Measurements from ENCODE around the gene ZBTB32. TPM values are rescaled to one million over a fixed set of nuclear protein-coding genes. Genes with fewer than 3 reads are reported as not detected.

The ZBTB32 gene
- total RNA-seq, 1 donor from 2014 or later, result not detected

DNA sequence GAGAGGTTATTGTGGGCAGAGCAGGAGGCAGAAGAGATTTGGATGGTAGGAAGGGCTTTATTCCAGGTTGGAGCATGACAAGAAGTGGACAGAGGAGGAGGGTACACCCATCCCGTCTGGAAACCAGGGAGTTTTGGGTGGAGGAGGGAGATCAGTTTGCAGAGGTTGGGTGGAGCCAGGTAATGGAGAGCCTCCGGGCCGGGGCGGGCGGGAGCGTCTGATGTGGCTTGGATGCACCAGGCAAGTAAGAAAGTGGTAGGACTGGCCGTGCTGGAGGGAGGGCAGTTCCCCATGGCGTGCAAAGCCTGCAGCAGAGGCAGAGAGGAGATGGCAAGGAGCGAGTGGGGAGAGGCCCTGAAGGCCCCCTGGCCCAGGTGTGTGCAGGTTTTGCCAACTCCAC lies 27.0 kb downstream of the ZBTB32 start:
- no peak for DNase-seq
- peaks cover 10% of the 10 kb centered on the region for H3K27me3 Mint-ChIP-seq (ENCODE audit: unreplicated experiment)
- no peaks in the 10 kb centered on the region for H3K4me1 Mint-ChIP-seq (ENCODE audit: low read depth, unreplicated experiment)
- TF ChIP-seq CTCF (IDR thresholded peaks at IDR 0.05; ENCODE audit: partially characterized antibody, unreplicated experiment), result no peak
- H3K9me3 Mint-ChIP-seq (ENCODE audit: unreplicated experiment), result peaks cover 3% of the 10 kb centered on the region
- no peak overlapping the region for H3K4me3 Mint-ChIP-seq (ENCODE audit: unreplicated experiment)
- peaks cover 4% of the 10 kb centered on the region for H3K36me3 Mint-ChIP-seq (ENCODE audit: unreplicated experiment)
- no peak overlapping the region for H3K27ac Mint-ChIP-seq (ENCODE audit: unreplicated experiment)

- peaks cover 5% of the 10 kb centered on the region for H3K9me3 Mint-ChIP-seq (ENCODE audit: unreplicated experiment)
- DNase-seq, result no peak
- no peak overlapping the region for H3K27ac Mint-ChIP-seq (ENCODE audit: unreplicated experiment)
- H3K27me3 Mint-ChIP-seq (ENCODE audit: unreplicated experiment), result peaks cover 10% of the 10 kb centered on the region
- no peak for TF ChIP-seq CTCF (IDR thresholded peaks at IDR 0.05; ENCODE audit: partially characterized antibody, unreplicated experiment)
- no peak overlapping the region for H3K4me3 Mint-ChIP-seq (ENCODE audit: unreplicated experiment)
- peaks cover 4% of the 10 kb centered on the region for H3K36me3 Mint-ChIP-seq (ENCODE audit: unreplicated experiment)
- H3K4me1 Mint-ChIP-seq (ENCODE audit: low read depth, unreplicated experiment), result no peaks in the 10 kb centered on the region
These were observed 27.5 kb downstream of the ZBTB32 start for GRCh38 chr19:35731779-35732405.

DNA sequence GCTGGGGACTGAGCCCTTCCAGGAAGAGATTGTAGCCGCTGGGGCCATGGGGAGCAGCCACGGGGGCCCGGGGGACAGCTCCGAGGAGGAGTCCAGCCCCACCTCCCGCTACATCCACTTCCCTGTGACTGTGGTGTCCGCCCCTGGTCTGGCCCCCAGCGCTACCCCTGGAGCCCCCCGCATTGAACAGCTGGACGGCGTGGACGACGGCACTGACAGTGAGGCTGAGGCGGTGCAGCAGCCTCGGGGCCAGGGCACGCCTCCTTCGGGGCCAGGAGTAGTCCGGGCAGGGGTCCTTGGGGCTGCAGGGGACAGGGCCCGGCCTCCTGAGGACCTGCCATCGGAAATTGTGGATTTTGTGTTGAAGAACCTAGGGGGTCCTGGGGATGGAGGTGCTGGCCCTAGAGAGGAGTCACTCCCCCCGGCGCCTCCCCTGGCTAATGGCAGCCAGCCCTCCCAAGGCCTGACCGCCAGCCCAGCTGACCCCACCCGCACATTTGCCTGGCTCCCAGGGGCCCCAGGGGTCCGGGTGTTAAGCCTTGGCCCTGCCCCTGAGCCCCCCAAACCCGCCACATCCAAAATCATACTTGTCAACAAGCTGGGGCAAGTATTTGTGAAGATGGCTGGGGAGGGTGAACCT lies 28.3 kb downstream of the ZBTB32 start:
- H3K9me3 Mint-ChIP-seq (ENCODE audit: unreplicated experiment), result peaks cover 5% of the 10 kb centered on the region
- no peak overlapping the region for H3K4me3 Mint-ChIP-seq (ENCODE audit: unreplicated experiment)
- peaks cover 10% of the 10 kb centered on the region for H3K27me3 Mint-ChIP-seq (ENCODE audit: unreplicated experiment)
- DNase-seq, result no peak
- H3K36me3 Mint-ChIP-seq (ENCODE audit: unreplicated experiment), result peaks cover 4% of the 10 kb centered on the region
- TF ChIP-seq CTCF (IDR thresholded peaks at IDR 0.05; ENCODE audit: partially characterized antibody, unreplicated experiment), result no peak
- no peaks in the 10 kb centered on the region for H3K4me1 Mint-ChIP-seq (ENCODE audit: low read depth, unreplicated experiment)
- no peak overlapping the region for H3K27ac Mint-ChIP-seq (ENCODE audit: unreplicated experiment)

DNA sequence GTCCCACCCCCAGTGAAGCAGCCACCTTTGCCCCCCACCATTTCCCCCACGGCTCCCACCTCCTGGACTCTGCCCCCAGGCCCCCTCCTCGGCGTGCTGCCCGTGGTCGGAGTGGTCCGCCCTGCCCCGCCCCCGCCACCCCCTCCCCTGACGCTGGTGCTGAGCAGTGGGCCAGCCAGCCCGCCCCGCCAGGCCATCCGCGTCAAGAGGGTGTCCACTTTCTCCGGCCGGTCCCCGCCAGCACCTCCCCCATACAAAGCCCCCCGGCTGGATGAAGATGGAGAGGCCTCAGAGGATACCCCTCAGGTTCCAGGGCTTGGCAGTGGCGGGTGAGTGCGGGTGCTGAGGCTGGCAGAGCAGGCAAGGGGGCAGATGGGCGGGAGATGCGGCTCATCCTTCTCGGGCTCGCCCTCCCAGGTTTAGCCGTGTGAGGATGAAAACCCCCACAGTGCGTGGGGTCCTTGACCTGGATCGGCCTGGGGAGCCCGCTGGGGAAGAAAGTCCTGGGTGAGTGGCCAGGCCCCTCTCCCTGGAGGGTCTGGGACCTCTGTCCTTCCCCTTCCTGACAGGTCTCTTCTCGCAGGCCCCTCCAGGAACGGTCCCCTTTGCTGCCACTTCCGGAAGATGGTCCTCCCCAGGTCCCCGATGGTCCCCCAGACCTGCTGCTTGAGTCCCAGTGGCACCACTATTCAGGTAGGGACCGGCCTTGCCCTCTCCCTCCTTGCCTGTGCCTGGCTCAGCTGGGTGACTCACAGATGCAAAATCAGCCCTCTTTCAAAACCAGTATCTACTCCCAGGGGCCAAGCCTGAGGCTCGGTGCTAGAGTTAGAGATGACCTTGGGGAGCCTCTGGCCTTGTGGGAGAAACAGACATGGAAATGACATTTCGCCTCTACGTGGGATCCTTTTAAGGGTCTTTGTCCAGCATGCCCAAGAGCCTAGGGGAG lies 29.1 kb downstream of the ZBTB32 start:
- DNase-seq, result no peak

More for the DNA sequence above, 29.1 kb downstream of the ZBTB32 start:
- peaks cover 4% of the 10 kb centered on the region for H3K36me3 Mint-ChIP-seq (ENCODE audit: unreplicated experiment)
- peak overlapping the region; percentile 73 for H3K27ac Mint-ChIP-seq (ENCODE audit: unreplicated experiment)
- H3K27me3 Mint-ChIP-seq (ENCODE audit: unreplicated experiment), result peaks cover 10% of the 10 kb centered on the region
- peaks cover 4% of the 10 kb centered on the region for H3K9me3 Mint-ChIP-seq (ENCODE audit: unreplicated experiment)
- H3K4me1 Mint-ChIP-seq (ENCODE audit: low read depth, unreplicated experiment), result no peaks in the 10 kb centered on the region
- no peak for TF ChIP-seq CTCF (IDR thresholded peaks at IDR 0.05; ENCODE audit: partially characterized antibody, unreplicated experiment)
- no peak overlapping the region for H3K4me3 Mint-ChIP-seq (ENCODE audit: unreplicated experiment)

Measured in glutamatergic neuron (in vitro differentiated cells).